ENCODE results near the gene RAD51.

The RAD51 gene

GRCh38 chr15:40684381-40684780 is 10.6 kb upstream of the RAD51 start:
- Histone ChIP-seq H3K4me3 (no peak overlapping the region), H3K27ac (no peak overlapping the region)
- TF ChIP-seq CTCF (IDR thresholded peaks at IDR 0.05), result no peak
- no peak for DNase-seq (ENCODE audit: low spot score)

GRCh38 chr15:40685376-40685775 is 9.6 kb upstream of the RAD51 start:
- TF ChIP-seq CTCF (IDR thresholded peaks at IDR 0.05), result no peak
- H3K4me3 ChIP-seq, result no peak overlapping the region
- DNase-seq (ENCODE audit: low spot score), result no peak
- H3K27ac ChIP-seq, result no peak overlapping the region

DNA sequence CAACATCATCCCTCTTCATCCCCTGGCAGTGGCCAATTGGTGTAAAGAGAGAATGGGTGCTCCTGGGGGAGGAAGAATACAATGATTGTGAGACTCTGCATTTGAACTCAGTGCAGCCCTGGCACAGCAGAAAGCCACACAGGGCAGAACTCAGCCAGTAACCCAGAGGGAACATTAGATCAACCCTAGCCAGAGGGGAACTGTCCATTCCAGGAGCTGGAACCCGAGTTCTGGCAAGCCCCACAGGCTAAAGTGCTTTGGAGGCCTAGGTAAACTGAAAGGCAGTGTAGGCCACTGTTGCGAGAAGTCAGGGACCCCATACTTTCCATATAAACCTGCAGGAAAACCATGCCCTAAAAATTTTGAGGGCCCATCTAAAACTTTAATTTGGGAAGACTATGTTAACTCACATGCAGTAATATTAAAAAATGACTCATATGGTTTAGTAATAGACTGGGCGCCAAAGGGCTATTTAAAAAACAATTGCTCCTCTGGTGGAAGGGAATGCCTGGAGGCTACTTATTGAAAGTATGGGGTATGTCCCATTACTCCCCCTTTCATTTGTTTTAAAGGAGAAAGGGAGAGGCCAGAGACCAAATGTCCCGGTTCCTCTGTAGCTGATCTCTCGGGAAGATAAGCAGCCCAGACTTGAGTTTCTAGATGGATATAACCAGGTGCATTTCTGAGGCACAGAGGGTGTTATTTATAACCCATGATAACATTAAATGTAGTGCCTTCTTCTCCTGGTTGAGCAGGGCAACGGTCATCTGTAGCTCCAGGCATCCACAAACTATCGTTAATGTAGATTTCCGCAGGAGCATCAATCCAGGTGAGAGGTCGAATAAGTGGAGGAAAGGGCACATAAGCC is 5.8 kb upstream of the RAD51 start:
- Histone ChIP-seq H3K4me3 (no peak overlapping the region), H3K27ac (no peak overlapping the region)
- TF ChIP-seq CTCF (IDR thresholded peaks at IDR 0.05), result no peak
- DNase-seq (ENCODE audit: low spot score), result no peak

- TF ChIP-seq CTCF (IDR thresholded peaks at IDR 0.05), result no peak
- DNase-seq (ENCODE audit: low spot score), result no peak
- no peak overlapping the region for H3K27ac ChIP-seq
- no peak overlapping the region for H3K4me3 ChIP-seq
Observed at GRCh38 chr15:40691737-40692136, 3.2 kb upstream of the RAD51 start.

- TF ChIP-seq CTCF (IDR thresholded peaks at IDR 0.05), result no peak
- Histone ChIP-seq H3K27ac (peak overlapping the region; percentile 94 to 98), H3K4me3 (peak overlapping the region; percentile 86)
- no peak for DNase-seq (ENCODE audit: low spot score)
Observed at GRCh38 chr15:40693904-40694687, 878 bp upstream of the RAD51 start.

DNA sequence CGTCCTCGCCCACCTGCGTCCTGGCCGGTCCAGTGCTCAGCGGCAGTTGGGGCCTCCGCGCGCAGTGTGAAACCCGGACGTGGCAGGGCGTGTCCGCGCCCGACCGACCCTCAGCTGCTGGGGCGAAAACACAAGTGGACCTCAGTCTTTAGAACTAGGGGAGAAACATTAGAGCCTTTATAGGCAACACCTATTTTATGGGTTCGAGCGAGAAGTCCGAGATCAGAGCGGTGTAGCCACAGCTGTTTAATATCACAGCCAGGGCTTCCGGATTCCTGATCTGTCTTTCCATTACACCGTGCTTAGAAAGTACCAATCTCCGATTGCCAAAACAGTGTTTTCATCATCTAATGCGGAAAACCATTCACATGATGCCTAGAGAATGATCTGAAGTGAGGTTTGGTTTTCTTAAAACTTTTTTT is 506 bp downstream of the RAD51 start:
- Histone ChIP-seq H3K4me3 (peak overlapping the region; percentile 86), H3K27ac (peak overlapping the region in 1 of 2 donors; percentile 98)
- no peak for DNase-seq (ENCODE audit: low spot score)
- TF ChIP-seq CTCF (IDR thresholded peaks at IDR 0.05), result no peak

Data from coronary artery (tissue), 2 donors.